MM.1S (cell line): ENCODE data around the gene TRAPPC1.

ENCODE experiments used
- DNase-seq: peaks from one replicate; pipeline ENCODE4 v3.0.0-alpha.2; 2015
- H2AFZ ChIP-seq: fragments of 300-600 bp; sonication (generic); 2 replicates; pipeline ENCODE4 v1.6.0; 2016; ENCODE audit warnings: antibody characterized with exemption, low read length
- H3F3A ChIP-seq: fragments of 300-600 bp; sonication (generic); 2 replicates; pipeline ENCODE4 v1.6.1; 2016; ENCODE audit warnings: mild to moderate bottlenecking, antibody characterized with exemption, low read length, moderate library complexity, mixed read lengths; ENCODE audit not compliant: insufficient read depth
- H3K27ac ChIP-seq: fragments of 300-600 bp; sonication (generic); 2 replicates; pipeline ENCODE4 v1.5.1; 2016; ENCODE audit warnings: mild to moderate bottlenecking, low read length
- H3K27me3 ChIP-seq: fragments of 300-600 bp; sonication (generic); replicated peaks from 2 replicates; pipeline ENCODE4 v1.6.0; 2016; ENCODE audit warnings: low read length; ENCODE audit not compliant: insufficient read depth
- H3K36me3 ChIP-seq: fragments of 300-600 bp; sonication (generic); replicated peaks from 2 replicates; pipeline ENCODE4 v1.6.1; 2016; ENCODE audit warnings: mild to moderate bottlenecking, low read length, mixed read lengths; ENCODE audit not compliant: insufficient read depth
- H3K4me1 ChIP-seq: fragments of 300-600 bp; sonication (generic); 2 replicates; pipeline ENCODE4 v1.6.1; 2016; ENCODE audit warnings: low read length, mixed read lengths
- H3K4me2 ChIP-seq: fragments of 300-600 bp; sonication (generic); 2 replicates; pipeline ENCODE4 v1.6.0; 2016; ENCODE audit warnings: low read depth, low read length
- H3K4me3 ChIP-seq: fragments of 300-600 bp; sonication (generic); 2 replicates; pipeline ENCODE4 v1.5.1; 2016; ENCODE audit warnings: low read length, mixed read lengths
- H3K79me2 ChIP-seq: fragments of 300-600 bp; sonication (generic); 2 replicates; pipeline ENCODE4 v1.6.1; 2016; ENCODE audit warnings: mixed run types, low read length, mixed read lengths
- H3K9ac ChIP-seq: fragments of 300-600 bp; sonication (generic); 2 replicates; pipeline ENCODE4 v1.6.1; 2016; ENCODE audit warnings: low read length, mixed read lengths
- H3K9me2 ChIP-seq: fragments of 300-600 bp; sonication (generic); replicated peaks from 2 replicates; pipeline ENCODE4 v1.6.1; 2016; ENCODE audit warnings: mild to moderate bottlenecking, low read length, mixed read lengths; ENCODE audit not compliant: insufficient read depth
- H3K9me3 ChIP-seq: fragments of 300-600 bp; sonication (generic); replicated peaks from 2 replicates; pipeline ENCODE4 v1.6.1; 2016; ENCODE audit warnings: mild to moderate bottlenecking, low read length, mixed read lengths; ENCODE audit not compliant: insufficient read depth
- H4K20me1 ChIP-seq: fragments of 300-600 bp; sonication (generic); 2 replicates; pipeline ENCODE4 v1.6.1; 2016; ENCODE audit warnings: mild to moderate bottlenecking, low read length, moderate library complexity, mixed read lengths; ENCODE audit not compliant: insufficient read depth
- CTCF ChIP-seq: fragments of 300-600 bp; sonication (generic); IDR thresholded peaks from 2 replicates; pipeline ENCODE4 v1.5.1; 2016; ENCODE audit warnings: antibody characterized with exemption, low read length, mixed read lengths
- EZH2 ChIP-seq: fragments of 300-600 bp; sonication (generic); optimal IDR thresholded peaks from 2 replicates; pipeline ENCODE3; 2017; ENCODE audit warnings: low read depth, mild to moderate bottlenecking, antibody characterized with exemption, low read length, mixed read lengths
- EZH2phosphoT487 ChIP-seq: fragments of 300-600 bp; sonication (generic); IDR thresholded peaks from 2 replicates; pipeline ENCODE4 v1.6.1; 2018; ENCODE audit warnings: antibody characterized with exemption, low read length

Gene TRAPPC1

DNA sequence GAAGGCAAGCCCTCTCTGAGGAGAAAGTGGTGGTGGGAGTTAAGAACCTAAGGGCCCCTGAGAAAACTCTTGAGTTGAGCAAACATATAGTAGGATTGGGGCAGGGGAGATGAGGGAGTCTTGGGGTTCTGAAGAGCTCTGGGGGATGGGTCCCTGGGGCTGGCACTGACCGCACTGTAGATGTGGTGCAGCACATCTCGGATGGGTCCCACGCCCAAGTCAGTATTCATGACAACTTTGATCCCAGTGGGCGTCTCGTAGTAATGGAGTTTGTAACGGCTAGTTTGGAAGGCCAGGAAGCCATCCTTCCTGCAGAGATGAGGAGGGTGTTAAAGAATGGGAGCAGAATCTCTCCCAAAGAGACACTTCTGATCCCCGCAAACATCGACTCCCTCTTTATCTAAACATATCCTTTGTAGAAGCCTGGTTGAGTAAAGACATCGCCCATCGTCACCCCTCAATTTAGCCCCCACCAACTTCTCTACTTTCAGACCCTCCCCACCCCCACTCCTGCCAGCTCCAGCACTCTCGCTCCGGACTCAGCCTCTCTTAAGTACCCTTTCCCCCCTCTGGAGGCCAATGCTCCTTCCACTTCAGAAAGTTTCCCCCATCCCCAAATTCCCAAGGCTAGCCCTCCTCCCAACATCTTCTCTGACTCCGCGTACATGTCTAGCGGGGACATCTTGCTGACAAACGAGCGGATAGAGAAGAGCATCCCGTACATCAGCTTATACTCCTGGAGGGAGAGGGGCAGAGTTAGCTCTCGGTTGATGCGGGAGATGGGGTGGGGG lies 710 bp downstream of the TRAPPC1 start:
- no peak overlapping the region for H3K27ac ChIP-seq

DNA sequence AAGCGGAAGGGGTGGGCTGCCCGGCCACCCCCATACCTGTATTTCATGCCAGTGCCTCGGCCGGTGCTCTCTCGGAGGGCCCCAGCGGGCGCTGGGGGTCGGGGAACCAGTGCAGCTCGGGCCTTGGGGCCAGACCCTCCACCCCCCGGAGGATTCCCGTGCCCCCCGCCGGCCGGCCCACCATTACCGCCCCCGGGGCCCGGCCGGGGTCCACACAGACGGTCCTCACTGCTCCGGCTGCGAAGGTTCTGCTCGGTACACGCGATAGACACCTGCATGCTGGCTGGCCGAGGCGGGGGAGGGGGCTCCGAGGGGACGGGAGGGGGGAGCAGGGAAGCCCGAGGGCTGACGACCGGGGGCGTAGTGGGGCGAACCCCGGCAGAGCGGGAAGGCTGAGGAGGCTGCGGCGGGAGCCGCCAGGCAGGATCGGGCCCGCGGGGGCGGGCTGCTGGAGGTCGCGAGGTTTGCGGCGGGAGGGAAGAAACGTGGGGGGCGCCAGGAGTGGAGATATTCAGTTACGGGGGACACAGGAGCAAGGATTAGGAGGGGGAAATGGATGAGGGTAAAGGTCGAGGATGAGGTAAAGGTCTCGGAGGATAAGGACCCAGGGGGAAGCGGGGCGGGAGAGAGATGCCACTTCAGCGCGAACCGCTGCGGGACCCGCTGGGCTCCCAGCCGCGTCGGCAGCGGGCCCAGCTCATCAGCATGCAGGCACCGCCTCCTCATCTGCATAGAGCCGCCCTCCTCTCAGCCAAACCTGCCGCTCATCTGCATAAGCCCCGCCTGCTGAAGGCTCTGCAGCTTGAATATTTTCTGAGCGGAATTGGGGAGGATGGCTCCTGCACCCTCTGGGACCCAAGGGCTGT lies 2.4 kb downstream of the TRAPPC1 start, which contains the start of gene KCNAB3:
KCNAB3 (minus strand) TSS at position 699 of the 866 bp plus-strand sequence; CDS start at position 278, 421 bp downstream.
- Histone ChIP-seq H3K79me2 (peaks cover 23% of the 10 kb centered on the region), H3K27me3 (no peaks in the 10 kb centered on the region), H3K27ac (no peak within 1 kb of the TSS), H3K36me3 (no peaks in the 10 kb centered on the region), H3K9ac (no peak within 1 kb of the TSS), H4K20me1 (no peaks in the 10 kb centered on the region), H3K4me1 (peaks cover 11% of the 10 kb centered on the region), H3K9me2 (no peaks in the 10 kb centered on the region), H2AFZ (no peak within 1 kb of the TSS), H3K4me3 (no peak within 1 kb of the TSS), H3F3A (no peaks in the 10 kb centered on the region), H3K9me3 (no peaks in the 10 kb centered on the region), H3K4me2 (no peak within 1 kb of the TSS; the same call in 1 of the 2 replicates)
- no peak for DNase-seq
- TF ChIP-seq EZH2phosphoT487 (no peak), CTCF (no peak), EZH2 (no peak)

More for the DNA sequence above, 710 bp downstream of the TRAPPC1 start:
- Histone ChIP-seq H4K20me1 (no peaks in the 10 kb centered on the region), H3K4me2 (peak overlapping the region; percentile 74), H3K9me2 (no peaks in the 10 kb centered on the region), H3F3A (no peaks in the 10 kb centered on the region), H3K9ac (peak overlapping the region; percentile 83), H3K4me1 (peaks cover 11% of the 10 kb centered on the region), H3K79me2 (peaks cover 23% of the 10 kb centered on the region), H3K4me3 (peak overlapping the region; percentile 93), H2AFZ (peak overlapping the region; percentile 66), H3K36me3 (no peaks in the 10 kb centered on the region), H3K27me3 (no peaks in the 10 kb centered on the region), H3K9me3 (no peaks in the 10 kb centered on the region)
- no peak for DNase-seq
- TF ChIP-seq EZH2, result no peak
- TF ChIP-seq EZH2phosphoT487, result no peak
- TF ChIP-seq CTCF, result no peak

DNA sequence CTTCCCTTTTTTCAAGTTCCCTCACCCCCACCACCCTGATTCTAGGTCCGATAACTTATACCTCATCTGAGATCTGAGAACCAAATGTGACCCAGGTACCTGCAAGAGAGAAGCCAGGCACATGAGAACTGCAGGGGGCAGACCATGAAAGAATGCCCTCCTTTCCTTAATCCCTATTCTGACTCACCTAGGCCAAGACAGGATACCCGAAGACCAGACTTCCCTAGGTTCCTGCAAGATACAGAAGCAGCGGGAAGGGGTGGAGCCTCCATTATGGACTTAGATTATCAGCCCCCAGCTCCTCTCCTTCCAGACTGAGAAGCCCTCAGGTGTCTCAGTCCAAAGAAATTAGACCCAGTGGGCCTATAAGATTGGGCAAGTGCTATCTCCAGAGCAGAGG lies 4.2 kb downstream of the TRAPPC1 start:
- no peaks in the 10 kb centered on the region for H3K9me2 ChIP-seq
- no peak for DNase-seq
- H3K27me3 ChIP-seq, result no peaks in the 10 kb centered on the region
- H3K9ac ChIP-seq, result no peak overlapping the region
- no peak overlapping the region for H3K27ac ChIP-seq
- no peak overlapping the region for H3K4me2 ChIP-seq
- no peaks in the 10 kb centered on the region for H3K9me3 ChIP-seq
- H3K79me2 ChIP-seq, result peaks cover 18% of the 10 kb centered on the region
- H4K20me1 ChIP-seq, result no peaks in the 10 kb centered on the region
- no peak overlapping the region for H3K4me3 ChIP-seq
- H3K4me1 ChIP-seq, result peaks cover 7% of the 10 kb centered on the region
- no peak overlapping the region for H2AFZ ChIP-seq
- no peaks in the 10 kb centered on the region for H3F3A ChIP-seq
- TF ChIP-seq EZH2, result no peak
- no peak for TF ChIP-seq CTCF
- TF ChIP-seq EZH2phosphoT487, result no peak
- H3K36me3 ChIP-seq, result no peaks in the 10 kb centered on the region
